A549 (cell line): ENCODE data around the gene TXNDC9.

Experiments used
- CTCF ChIP-seq: fragments of >200 bp; sonication (Bioruptor Twin); formaldehyde crosslinking; IDR thresholded peaks from 3 replicates; pipeline ENCODE4 v1.5.1; 2016
- EP300 ChIP-seq, 2 experiments: fragments of >200 bp; sonication (Bioruptor Twin); formaldehyde crosslinking; IDR thresholded peaks; 2 replicates in 1 of 2; 3 replicates in 1 of 2; pipeline ENCODE4 v1.6.1; 2016 to 2017
- ESRRA ChIP-seq: fragments of 150-350 bp; IDR thresholded peaks from 2 replicates; pipeline ENCODE4 v1.6.1; 2014; ENCODE audit warnings: mild to moderate bottlenecking, low read length, borderline replicate concordance
- GATA3 ChIP-seq: IDR thresholded peaks from 2 replicates; pipeline ENCODE4 v1.6.1; 2012; ENCODE audit warnings: borderline replicate concordance
- KDM1A ChIP-seq: fragments of 200-600 bp; sonication (generic); IDR thresholded peaks from 2 replicates; pipeline ENCODE4 v1.6.1; 2016; ENCODE audit warnings: low read depth, mild to moderate bottlenecking
- POLR2A ChIP-seq: IDR thresholded peaks from 2 replicates; pipeline ENCODE4 v1.6.1; 2012; ENCODE audit warnings: mild to moderate bottlenecking, low read length
- RCOR1 ChIP-seq: fragments of 150-350 bp; IDR thresholded peaks from 2 replicates; pipeline ENCODE4 v1.6.1; 2014; ENCODE audit warnings: antibody characterized with exemption, low read length, low read depth
- SREBF2 ChIP-seq: fragments of 450-650 bp; IDR thresholded peaks from 2 replicates; pipeline ENCODE4 v1.6.1; 2014; ENCODE audit warnings: mild to moderate bottlenecking, moderate library complexity
- TF ChIP-seq, protein P1 (sequence below): fragments of 150-350 bp; IDR thresholded peaks from 2 replicates; pipeline ENCODE4 v1.6.1; 2014; ENCODE audit warnings: low read depth, mild to moderate bottlenecking, low read length
- TF ChIP-seq, protein P2 (sequence below): fragments of 250-450 bp; sonication (Bioruptor Pico); IDR thresholded peaks from 2 replicates; pipeline ENCODE4 v1.5.0; 2021; ENCODE audit warnings: mild to moderate bottlenecking, moderate library complexity, borderline replicate concordance
- TF ChIP-seq, protein P3 (sequence below): IDR thresholded peaks from 2 replicates; pipeline ENCODE4 v1.6.1; 2012

- TF ChIP-seq GATA3 (no peak), CTCF (no peak), EP300 (IDR thresholded peaks at IDR 0.05) (no peak), POLR2A (no peak), SREBF2 (no peak), RCOR1 (no peak), ESRRA (no peak), KDM1A (no peak)
- TF ChIP-seq, protein P1, sequence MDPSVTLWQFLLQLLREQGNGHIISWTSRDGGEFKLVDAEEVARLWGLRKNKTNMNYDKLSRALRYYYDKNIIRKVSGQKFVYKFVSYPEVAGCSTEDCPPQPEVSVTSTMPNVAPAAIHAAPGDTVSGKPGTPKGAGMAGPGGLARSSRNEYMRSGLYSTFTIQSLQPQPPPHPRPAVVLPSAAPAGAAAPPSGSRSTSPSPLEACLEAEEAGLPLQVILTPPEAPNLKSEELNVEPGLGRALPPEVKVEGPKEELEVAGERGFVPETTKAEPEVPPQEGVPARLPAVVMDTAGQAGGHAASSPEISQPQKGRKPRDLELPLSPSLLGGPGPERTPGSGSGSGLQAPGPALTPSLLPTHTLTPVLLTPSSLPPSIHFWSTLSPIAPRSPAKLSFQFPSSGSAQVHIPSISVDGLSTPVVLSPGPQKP = no peak
- TF ChIP-seq, protein P2, sequence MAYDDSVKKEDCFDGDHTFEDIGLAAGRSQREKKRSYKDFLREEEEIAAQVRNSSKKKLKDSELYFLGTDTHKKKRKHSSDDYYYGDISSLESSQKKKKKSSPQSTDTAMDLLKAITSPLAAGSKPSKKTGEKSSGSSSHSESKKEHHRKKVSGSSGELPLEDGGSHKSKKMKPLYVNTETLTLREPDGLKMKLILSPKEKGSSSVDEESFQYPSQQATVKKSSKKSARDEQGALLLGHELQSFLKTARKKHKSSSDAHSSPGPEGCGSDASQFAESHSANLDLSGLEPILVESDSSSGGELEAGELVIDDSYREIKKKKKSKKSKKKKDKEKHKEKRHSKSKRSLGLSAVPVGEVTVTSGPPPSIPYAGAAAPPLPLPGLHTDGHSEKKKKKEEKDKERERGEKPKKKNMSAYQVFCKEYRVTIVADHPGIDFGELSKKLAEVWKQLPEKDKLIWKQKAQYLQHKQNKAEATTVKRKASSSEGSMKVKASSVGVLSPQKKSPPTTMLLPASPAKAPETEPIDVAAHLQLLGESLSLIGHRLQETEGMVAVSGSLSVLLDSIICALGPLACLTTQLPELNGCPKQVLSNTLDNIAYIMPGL = no peak
- TF ChIP-seq, protein P3, sequence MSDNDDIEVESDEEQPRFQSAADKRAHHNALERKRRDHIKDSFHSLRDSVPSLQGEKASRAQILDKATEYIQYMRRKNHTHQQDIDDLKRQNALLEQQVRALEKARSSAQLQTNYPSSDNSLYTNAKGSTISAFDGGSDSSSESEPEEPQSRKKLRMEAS = no peak
Observed at GRCh38 chr2:99346218-99346617, 10.1 kb upstream of the TXNDC9 start.
